WI38 (cell line): ENCODE data around the gene FOXJ3.

Source experiments
- H3K4me3 ChIP-seq: 2 replicates; pipeline ENCODE4 v1.5.1; 2011; ENCODE audit warnings: low read depth, mild to moderate bottlenecking, control low read depth, low read length
- CTCF ChIP-seq: IDR thresholded peaks from 2 replicates; pipeline ENCODE4 v1.5.1; 2012; ENCODE audit warnings: low read depth, mild to moderate bottlenecking, control low read depth, low read length

FOXJ3 gene

GRCh38 chr1:42324398-42325013 is 10.5 kb downstream of the FOXJ3 start:
- no peak overlapping the region for H3K4me3 ChIP-seq
- TF ChIP-seq CTCF: no peak

GRCh38 chr1:42323551-42323950 is 11.5 kb downstream of the FOXJ3 start:
- H3K4me3 ChIP-seq: no peak overlapping the region
- no peak for TF ChIP-seq CTCF

- no peak for TF ChIP-seq CTCF
- no peak overlapping the region for H3K4me3 ChIP-seq
These were observed 12.5 kb downstream of the FOXJ3 start for GRCh38 chr1:42322577-42322976.

- no peak for TF ChIP-seq CTCF
- no peak overlapping the region for H3K4me3 ChIP-seq
These were observed 13.3 kb downstream of the FOXJ3 start for GRCh38 chr1:42321731-42322130.

- no peak for TF ChIP-seq CTCF
- H3K4me3 ChIP-seq: no peak overlapping the region
These were observed 14.3 kb downstream of the FOXJ3 start for GRCh38 chr1:42320708-42321107.

- no peak for TF ChIP-seq CTCF
- H3K4me3 ChIP-seq: no peak overlapping the region
These were observed 15.1 kb downstream of the FOXJ3 start for GRCh38 chr1:42319871-42320484.

- no peak overlapping the region for H3K4me3 ChIP-seq
- no peak for TF ChIP-seq CTCF
These were observed 15.7 kb downstream of the FOXJ3 start for GRCh38 chr1:42319128-42319851.
